B cell (primary cell): ENCODE data around the gene SBK1. TPM values are rescaled to one million over a fixed set of nuclear protein-coding genes. Genes with fewer than 3 reads are reported as not detected.

Experiments used
- ATAC-seq: fragments of 200-7000 bp; cut with Tn5 transposase; one replicate; pipeline ENCODE4 v1.10.0; 2021; ENCODE audit warnings: low read depth, mild to moderate bottlenecking, moderate number of reproducible peaks, moderate library complexity
- CTCF ChIA-PET: fragments of 350-600 bp; sonication (Branson Sonifier 250); formaldehyde crosslinking; loops from one replicate; lab custom pipeline; 2021; ENCODE audit warnings: antibody characterized with exemption, inconsistent platforms; lab: Charles Lee
- POLR2A ChIA-PET: fragments of 350-600 bp; sonication (Branson Sonifier 250); formaldehyde crosslinking; loops from one replicate; lab custom pipeline; 2021; ENCODE audit warnings: antibody characterized with exemption; lab: Charles Lee
- DNase-seq: peaks from one replicate; pipeline ENCODE4 v3.0.0; 2013
- H2AFZ ChIP-seq: 2 replicates; pipeline ENCODE4 v1.6.1; 2012; ENCODE audit warnings: mild to moderate bottlenecking, low read depth, low read length; ENCODE audit not compliant: insufficient read depth, poor library complexity, severe bottlenecking
- H3K27ac ChIP-seq, 2 donors: 1 replicate in 1 of 2; 2 replicates in 1 of 2; pipeline ENCODE4 v1.5.1; 2012 to 2013; ENCODE audit warnings: low read length in 2 of 2, mild to moderate bottlenecking in 2 of 2, moderate library complexity in 1 of 2
- H3K27me3 ChIP-seq, 4 experiments: fragments of 200-600 bp in 1 of 4; sonication (generic) in 1 of 4; replicated peaks in 1 of 4; 1 replicate in 2 of 4; 2 replicates in 2 of 4; pipeline versions ENCODE4 v1.6.1 to v1.7.0; 2013 to 2016; ENCODE audit warnings: low read length in 3 of 4, mild to moderate bottlenecking in 2 of 4, mixed read lengths in 1 of 4, moderate library complexity in 1 of 4; ENCODE audit not compliant: insufficient read depth in 4 of 4, control insufficient read depth in 3 of 4; ENCODE audit errors: control extremely low read depth in 1 of 4
- H3K36me3 ChIP-seq, 2 experiments: replicated peaks in 1 of 2; 1 replicate in 1 of 2; 2 replicates in 1 of 2; pipeline versions ENCODE4 v1.6.1 to v1.7.1; 2013; ENCODE audit warnings: low read length in 1 of 2; ENCODE audit not compliant: insufficient read depth in 2 of 2, control insufficient read depth in 1 of 2; ENCODE audit errors: control extremely low read depth in 1 of 2, extremely low read depth in 1 of 2
- H3K4me1 ChIP-seq, 2 donors: fragments of 200-600 bp in 1 of 2; sonication (generic) in 1 of 2; 1 replicate in 1 of 2; 2 replicates in 1 of 2; pipeline versions ENCODE4 v1.5.1 to v1.6.1; 2013 to 2017; ENCODE audit warnings: low read length in 2 of 2; ENCODE audit not compliant: control insufficient read depth in 2 of 2, insufficient read depth in 2 of 2
- H3K4me2 ChIP-seq: replicated peaks from 2 replicates; pipeline ENCODE3; 2012; ENCODE audit warnings: mild to moderate bottlenecking, low read depth, low read length; ENCODE audit not compliant: poor library complexity, severe bottlenecking
- H3K4me3 ChIP-seq, 5 experiments: fragments of 200-600 bp in 1 of 5; sonication (generic) in 1 of 5; 1 replicate in 3 of 5; 2 replicates in 2 of 5; pipeline versions ENCODE4 v1.5.1 to v1.7.0; 2011 to 2016; ENCODE audit warnings: low read length in 4 of 5, mild to moderate bottlenecking in 4 of 5, low read depth in 2 of 5, control low read depth in 1 of 5, moderate library complexity in 1 of 5; ENCODE audit not compliant: insufficient read depth in 1 of 5; ENCODE audit errors: control extremely low read depth in 1 of 5, extremely low read depth in 1 of 5
- H3K79me2 ChIP-seq: fragments of 200-600 bp; sonication (generic); one replicate; pipeline ENCODE4 v1.6.0; 2016; ENCODE audit warnings: low read length; ENCODE audit not compliant: control insufficient read depth, insufficient read depth
- H3K9ac ChIP-seq: fragments of 200-600 bp; sonication (generic); 2 replicates; pipeline ENCODE4 v1.6.1; 2017; ENCODE audit warnings: mild to moderate bottlenecking, low read length, moderate library complexity
- H3K9me3 ChIP-seq, 3 donors: one replicate each; pipeline versions ENCODE4 v1.6.1 to v1.7.1; 2013; ENCODE audit warnings: low read length in 2 of 3; ENCODE audit not compliant: control insufficient read depth in 2 of 3, insufficient read depth in 1 of 3; ENCODE audit errors: control extremely low read depth in 1 of 3
- H4K20me1 ChIP-seq: 2 replicates; pipeline ENCODE4 v1.6.0; 2012; ENCODE audit warnings: mild to moderate bottlenecking, low read length; ENCODE audit not compliant: insufficient read depth, control insufficient read depth, poor library complexity, severe bottlenecking
- H3K27ac Mint-ChIP-seq: one replicate; pipeline ENCODE4 v1.8.0; 2021; ENCODE audit warnings: mixed read lengths
- H3K27me3 Mint-ChIP-seq: one replicate; pipeline ENCODE4 v1.8.0; 2021; ENCODE audit warnings: mixed read lengths
- H3K4me1 Mint-ChIP-seq: one replicate; pipeline ENCODE4 v1.8.0; 2021; ENCODE audit warnings: mixed read lengths
- H3K4me3 Mint-ChIP-seq: one replicate; pipeline ENCODE4 v1.8.0; 2021; ENCODE audit warnings: mixed read lengths
- H3K9me3 Mint-ChIP-seq: one replicate; pipeline ENCODE4 v1.8.0; 2022; ENCODE audit warnings: mixed read lengths; ENCODE audit not compliant: insufficient read depth
- EZH2 ChIP-seq: IDR thresholded peaks from 2 replicates; pipeline ENCODE4 v1.6.1; 2012; ENCODE audit warnings: borderline replicate concordance, low read depth, mild to moderate bottlenecking, moderate library complexity, low read length; ENCODE audit not compliant: insufficient read depth, poor library complexity, severe bottlenecking
- WGBS: methylation state at CpG from one replicate; pipeline ENCODE4 v1.1.5; 2013; ENCODE audit warnings: missing lambda C conversion rate; ENCODE audit not compliant: insufficient coverage; 5-methylcytosine and 5-hydroxymethylcytosine counted together
- intact Hi-C: fragments of 100-400 bp; cut with micrococcal nuclease; formaldehyde crosslinking; loops from one replicate; pipeline ENCODE4 v1.10.0; 2022
- polyA plus RNA-seq: library from polyadenylated mRNA; depleted of rRNA; stranded (reverse); fragments of >200 nt; gene quantifications from 2 replicates; pipeline ENCODE4 v1.2.3, GENCODE V29; 2012
- total RNA-seq, 2 donors: library from RNA; stranded (reverse); fragments of 120-200 nt in 1 of 2; gene quantifications; 1 replicate in 1 of 2; 2 replicates in 1 of 2; pipeline versions ENCODE4 v1.2.3 to v1.2.4, GENCODE V29; 2013 to 2022
- TF ChIP-seq, protein P1 (sequence below): fragments of 200-600 bp; IDR thresholded peaks from one replicate; pipeline ENCODE4 v1.8.0; 2022; ENCODE audit warnings: antibody characterized with exemption, mild to moderate bottlenecking

The SBK1 gene
- total and polyA plus RNA-seq, 2 donors (not counting 1 experiment from before 2014, with no cell fraction given), result 0.22 to 1.3 TPM

DNA sequence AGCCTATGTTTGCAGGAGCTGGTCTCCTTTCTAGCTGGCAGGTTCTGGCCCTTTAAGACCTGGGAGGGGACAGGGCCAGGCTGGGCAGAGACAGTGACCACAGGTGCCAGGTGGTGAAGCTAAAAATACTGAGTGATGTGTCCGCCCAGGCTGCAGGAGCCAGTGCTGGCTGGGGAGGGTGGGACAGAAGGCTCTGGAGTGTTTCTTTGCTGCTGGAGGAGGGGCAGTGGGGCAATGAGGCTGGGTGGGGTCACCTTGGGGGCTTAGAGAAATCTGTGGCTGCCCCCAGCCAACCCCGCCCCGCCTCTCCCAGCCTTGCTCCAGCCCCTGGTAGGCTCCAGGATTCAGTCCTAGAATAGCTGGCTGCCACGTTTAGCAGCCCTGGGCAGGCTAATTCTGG is 30.4 kb upstream of the SBK1 start:
- Histone ChIP-seq H4K20me1 (no peaks in the 10 kb centered on the region), H3K4me2 (no peak overlapping the region), H3K27me3 (peaks cover 0 to 18% (median 0%) of the 10 kb centered on the region in 4 experiments), H3K36me3 (no peaks in the 10 kb centered on the region), H3K79me2 (no peaks in the 10 kb centered on the region), H3K27ac (no peak overlapping the region), H3K9me3 (peaks cover 0 to 2% (median 0%) of the 10 kb centered on the region in 3 donors), H3K4me3 (no peak overlapping the region), H3K4me1 (no peaks in the 10 kb centered on the region), H2AFZ (no peak overlapping the region), H3K9ac (no peak overlapping the region)
- Mint-ChIP-seq H3K27me3 (peaks cover 45% of the 10 kb centered on the region), H3K4me3 (no peak overlapping the region), H3K27ac (no peak overlapping the region), H3K4me1 (no peaks in the 10 kb centered on the region), H3K9me3 (no peaks in the 10 kb centered on the region)
- CTCF ChIA-PET, result no interaction called here
- POLR2A ChIA-PET, result no interaction called here
- no peak for ATAC-seq
- no peak for DNase-seq
- TF ChIP-seq EZH2, result no peak
- TF ChIP-seq, protein P1, sequence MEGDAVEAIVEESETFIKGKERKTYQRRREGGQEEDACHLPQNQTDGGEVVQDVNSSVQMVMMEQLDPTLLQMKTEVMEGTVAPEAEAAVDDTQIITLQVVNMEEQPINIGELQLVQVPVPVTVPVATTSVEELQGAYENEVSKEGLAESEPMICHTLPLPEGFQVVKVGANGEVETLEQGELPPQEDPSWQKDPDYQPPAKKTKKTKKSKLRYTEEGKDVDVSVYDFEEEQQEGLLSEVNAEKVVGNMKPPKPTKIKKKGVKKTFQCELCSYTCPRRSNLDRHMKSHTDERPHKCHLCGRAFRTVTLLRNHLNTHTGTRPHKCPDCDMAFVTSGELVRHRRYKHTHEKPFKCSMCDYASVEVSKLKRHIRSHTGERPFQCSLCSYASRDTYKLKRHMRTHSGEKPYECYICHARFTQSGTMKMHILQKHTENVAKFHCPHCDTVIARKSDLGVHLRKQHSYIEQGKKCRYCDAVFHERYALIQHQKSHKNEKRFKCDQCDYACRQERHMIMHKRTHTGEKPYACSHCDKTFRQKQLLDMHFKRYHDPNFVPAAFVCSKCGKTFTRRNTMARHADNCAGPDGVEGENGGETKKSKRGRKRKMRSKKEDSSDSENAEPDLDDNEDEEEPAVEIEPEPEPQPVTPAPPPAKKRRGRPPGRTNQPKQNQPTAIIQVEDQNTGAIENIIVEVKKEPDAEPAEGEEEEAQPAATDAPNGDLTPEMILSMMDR, result no peak
- intact Hi-C loops, result no loop called here
- 63% methylated on average over 4 of the region's 4 CpGs for WGBS

DNA sequence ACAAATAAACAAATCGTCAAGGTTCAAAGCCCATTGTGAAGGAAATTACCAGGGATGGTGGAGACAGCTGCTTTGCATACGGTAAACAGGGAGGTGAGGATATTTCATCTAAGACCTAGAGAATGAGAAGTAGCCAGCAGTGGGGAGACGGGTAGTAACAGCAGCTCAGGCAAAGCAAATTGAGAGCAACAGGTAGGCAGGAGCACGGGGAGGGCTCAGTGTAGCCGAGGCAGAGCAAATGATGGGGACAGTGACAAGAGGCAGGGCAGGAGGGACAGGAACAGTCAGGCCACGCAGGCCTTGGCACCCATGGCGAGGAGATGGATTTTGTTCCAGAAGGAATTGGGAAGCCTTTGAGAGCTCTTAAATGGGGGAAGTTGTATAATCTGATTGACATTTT is 29.0 kb upstream of the SBK1 start:
- ChIA-PET POLR2A (no interaction called here), CTCF (no interaction called here)
- H3K9me3 ChIP-seq, result peaks cover 0 to 2% (median 0%) of the 10 kb centered on the region in 3 donors

More for the DNA sequence above, 29.0 kb upstream of the SBK1 start:
- DNase-seq, result no peak
- no peaks in the 10 kb centered on the region for H3K79me2 ChIP-seq
- H3K36me3 ChIP-seq, result no peaks in the 10 kb centered on the region
- Mint-ChIP-seq H3K4me1 (no peaks in the 10 kb centered on the region), H3K27me3 (peaks cover 36% of the 10 kb centered on the region), H3K4me3 (no peak overlapping the region), H3K9me3 (no peaks in the 10 kb centered on the region), H3K27ac (no peak overlapping the region)
- H3K27ac ChIP-seq, result no peak overlapping the region
- no peaks in the 10 kb centered on the region for H4K20me1 ChIP-seq
- H2AFZ ChIP-seq, result no peak overlapping the region
- ATAC-seq, result no peak
- WGBS, result 71% methylated on average over 5 of the region's 7 CpGs
- TF ChIP-seq EZH2, result no peak
- TF ChIP-seq, protein P1, result no peak
- intact Hi-C loops, result no loop called here
- no peaks in the 10 kb centered on the region for H3K4me1 ChIP-seq
- no peak overlapping the region for H3K4me3 ChIP-seq
- peaks cover 0 to 16% (median 0%) of the 10 kb centered on the region in 4 experiments for H3K27me3 ChIP-seq
- H3K9ac ChIP-seq, result no peak overlapping the region
- no peak overlapping the region for H3K4me2 ChIP-seq
